ENCODE measurements around the gene KCNK15.

The KCNK15 gene

GRCh38 chr20:44738813-44739477 is 6.7 kb upstream of the KCNK15 start:
- Histone ChIP-seq H3K4me3 (ENCODE audit: low read depth in 1 of 2, low read length in 2 of 2) (no peak overlapping the region), H3K36me3 (ENCODE audit: control insufficient read depth in 1 of 2, insufficient read depth in 2 of 2, low read length in 2 of 2) (no peaks in the 10 kb centered on the region), H3K9me3 (ENCODE audit: control insufficient read depth in 1 of 2, low read length in 2 of 2) (peaks cover 0 to 4% of the 10 kb centered on the region in 2 donors), H3K4me1 (ENCODE audit: control insufficient read depth in 1 of 2, insufficient read depth in 2 of 2, low read length in 2 of 2) (no peaks in the 10 kb centered on the region), H3K27me3 (ENCODE audit: low read depth, low read length) (peaks cover 7% of the 10 kb centered on the region), H3K27ac (ENCODE audit: low read length) (no peak overlapping the region)

- Histone ChIP-seq H3K9me3 (ENCODE audit: control insufficient read depth in 1 of 2, low read length in 2 of 2) (peaks cover 0 to 4% of the 10 kb centered on the region in 2 donors), H3K36me3 (ENCODE audit: control insufficient read depth in 1 of 2, insufficient read depth in 2 of 2, low read length in 2 of 2) (no peaks in the 10 kb centered on the region), H3K4me1 (ENCODE audit: control insufficient read depth in 1 of 2, insufficient read depth in 2 of 2, low read length in 2 of 2) (no peaks in the 10 kb centered on the region), H3K4me3 (ENCODE audit: low read depth in 1 of 2, low read length in 2 of 2) (no peak overlapping the region), H3K27ac (ENCODE audit: low read length) (no peak overlapping the region), H3K27me3 (ENCODE audit: low read depth, low read length) (peaks cover 7% of the 10 kb centered on the region)
Observed at GRCh38 chr20:44739942-44740341, 5.7 kb upstream of the KCNK15 start.

- H3K9me3 ChIP-seq (ENCODE audit: control insufficient read depth in 1 of 2, low read length in 2 of 2), result no peaks in the 10 kb centered on the region
- H3K36me3 ChIP-seq (ENCODE audit: control insufficient read depth in 1 of 2, insufficient read depth in 2 of 2, low read length in 2 of 2), result no peaks in the 10 kb centered on the region
- H3K4me3 ChIP-seq (ENCODE audit: low read depth in 1 of 2, low read length in 2 of 2), result no peak overlapping the region
- H3K27ac ChIP-seq (ENCODE audit: low read length), result no peak overlapping the region
- H3K4me1 ChIP-seq (ENCODE audit: control insufficient read depth in 1 of 2, insufficient read depth in 2 of 2, low read length in 2 of 2), result peaks cover 0 to 4% of the 10 kb centered on the region in 2 donors
- H3K27me3 ChIP-seq (ENCODE audit: low read depth, low read length), result peaks cover 20% of the 10 kb centered on the region
Observed at GRCh38 chr20:44742304-44743079, 3.2 kb upstream of the KCNK15 start.

- Histone ChIP-seq H3K4me3 (ENCODE audit: low read depth in 1 of 2, low read length in 2 of 2) (no peak overlapping the region), H3K4me1 (ENCODE audit: control insufficient read depth in 1 of 2, insufficient read depth in 2 of 2, low read length in 2 of 2) (peaks cover 0 to 4% of the 10 kb centered on the region in 2 donors), H3K9me3 (ENCODE audit: control insufficient read depth in 1 of 2, low read length in 2 of 2) (no peaks in the 10 kb centered on the region), H3K27me3 (ENCODE audit: low read depth, low read length) (peaks cover 23% of the 10 kb centered on the region), H3K27ac (ENCODE audit: low read length) (no peak overlapping the region), H3K36me3 (ENCODE audit: control insufficient read depth in 1 of 2, insufficient read depth in 2 of 2, low read length in 2 of 2) (no peaks in the 10 kb centered on the region)
Observed at GRCh38 chr20:44743080-44743701, 2.5 kb upstream of the KCNK15 start.

- H3K4me1 ChIP-seq (ENCODE audit: control insufficient read depth in 1 of 2, insufficient read depth in 2 of 2, low read length in 2 of 2), result peaks cover 0 to 4% of the 10 kb centered on the region in 2 donors
- no peaks in the 10 kb centered on the region for H3K9me3 ChIP-seq (ENCODE audit: control insufficient read depth in 1 of 2, low read length in 2 of 2)
- no peak overlapping the region for H3K27ac ChIP-seq (ENCODE audit: low read length)
- peaks cover 23% of the 10 kb centered on the region for H3K27me3 ChIP-seq (ENCODE audit: low read depth, low read length)
- no peak overlapping the region for H3K4me3 ChIP-seq (ENCODE audit: low read depth in 1 of 2, low read length in 2 of 2)
- H3K36me3 ChIP-seq (ENCODE audit: control insufficient read depth in 1 of 2, insufficient read depth in 2 of 2, low read length in 2 of 2), result no peaks in the 10 kb centered on the region
Observed at GRCh38 chr20:44743916-44744655, 1.6 kb upstream of the KCNK15 start.

- H3K27ac ChIP-seq (ENCODE audit: low read length), result no peak overlapping the region
- no peaks in the 10 kb centered on the region for H3K36me3 ChIP-seq (ENCODE audit: control insufficient read depth in 1 of 2, insufficient read depth in 2 of 2, low read length in 2 of 2)
- peak overlapping the region in 1 of 2 donors; percentile 65 for H3K4me3 ChIP-seq (ENCODE audit: low read depth in 1 of 2, low read length in 2 of 2)
- H3K9me3 ChIP-seq (ENCODE audit: control insufficient read depth in 1 of 2, low read length in 2 of 2), result no peaks in the 10 kb centered on the region
- H3K4me1 ChIP-seq (ENCODE audit: control insufficient read depth in 1 of 2, insufficient read depth in 2 of 2, low read length in 2 of 2), result peaks cover 0 to 4% of the 10 kb centered on the region in 2 donors
- peaks cover 23% of the 10 kb centered on the region for H3K27me3 ChIP-seq (ENCODE audit: low read depth, low read length)
Observed at GRCh38 chr20:44745122-44745597, 505 bp upstream of the KCNK15 start.

GRCh38 chr20:44746367-44747165 is 901 bp downstream of the KCNK15 start:
- H3K4me1 ChIP-seq (ENCODE audit: control insufficient read depth in 1 of 2, insufficient read depth in 2 of 2, low read length in 2 of 2), result peaks cover 0 to 4% of the 10 kb centered on the region in 2 donors
- peaks cover 29% of the 10 kb centered on the region for H3K27me3 ChIP-seq (ENCODE audit: low read depth, low read length)
- H3K4me3 ChIP-seq (ENCODE audit: low read depth in 1 of 2, low read length in 2 of 2), result peak overlapping the region; percentile 17 to 65
- no peaks in the 10 kb centered on the region for H3K9me3 ChIP-seq (ENCODE audit: control insufficient read depth in 1 of 2, low read length in 2 of 2)
- no peaks in the 10 kb centered on the region for H3K36me3 ChIP-seq (ENCODE audit: control insufficient read depth in 1 of 2, insufficient read depth in 2 of 2, low read length in 2 of 2)
- H3K27ac ChIP-seq (ENCODE audit: low read length), result no peak overlapping the region

GRCh38 chr20:44747166-44748004 is 1.7 kb downstream of the KCNK15 start:
- no peak overlapping the region for H3K4me3 ChIP-seq (ENCODE audit: low read depth in 1 of 2, low read length in 2 of 2)
- H3K27me3 ChIP-seq (ENCODE audit: low read depth, low read length), result peaks cover 29% of the 10 kb centered on the region

GRCh38 chr20:44748005-44748370 is 2.3 kb downstream of the KCNK15 start:
- Histone ChIP-seq H3K27ac (ENCODE audit: low read length) (no peak overlapping the region), H3K4me3 (ENCODE audit: low read depth in 1 of 2, low read length in 2 of 2) (no peak overlapping the region), H3K4me1 (ENCODE audit: control insufficient read depth in 1 of 2, insufficient read depth in 2 of 2, low read length in 2 of 2) (peaks cover 0 to 4% of the 10 kb centered on the region in 2 donors), H3K36me3 (ENCODE audit: control insufficient read depth in 1 of 2, insufficient read depth in 2 of 2, low read length in 2 of 2) (no peaks in the 10 kb centered on the region), H3K9me3 (ENCODE audit: control insufficient read depth in 1 of 2, low read length in 2 of 2) (no peaks in the 10 kb centered on the region), H3K27me3 (ENCODE audit: low read depth, low read length) (peaks cover 26% of the 10 kb centered on the region)

More at GRCh38 chr20:44747166-44748004, 1.7 kb downstream of the KCNK15 start:
- no peaks in the 10 kb centered on the region for H3K9me3 ChIP-seq (ENCODE audit: control insufficient read depth in 1 of 2, low read length in 2 of 2)
- peaks cover 0 to 4% of the 10 kb centered on the region in 2 donors for H3K4me1 ChIP-seq (ENCODE audit: control insufficient read depth in 1 of 2, insufficient read depth in 2 of 2, low read length in 2 of 2)
- no peaks in the 10 kb centered on the region for H3K36me3 ChIP-seq (ENCODE audit: control insufficient read depth in 1 of 2, insufficient read depth in 2 of 2, low read length in 2 of 2)
- no peak overlapping the region for H3K27ac ChIP-seq (ENCODE audit: low read length)

Measured in muscle layer of duodenum (tissue), 2 donors.